Measurements from ENCODE around the gene DOK6. TPM values are rescaled to one million over a fixed set of nuclear protein-coding genes. Genes with fewer than 3 reads are reported as not detected.

Gene DOK6
- total and polyA plus RNA-seq, 2 of the 13 experiments (the other 11 are each of a cell fraction or from before 2014, with no cell fraction given) = 17.0 to 17.2 TPM

DNA sequence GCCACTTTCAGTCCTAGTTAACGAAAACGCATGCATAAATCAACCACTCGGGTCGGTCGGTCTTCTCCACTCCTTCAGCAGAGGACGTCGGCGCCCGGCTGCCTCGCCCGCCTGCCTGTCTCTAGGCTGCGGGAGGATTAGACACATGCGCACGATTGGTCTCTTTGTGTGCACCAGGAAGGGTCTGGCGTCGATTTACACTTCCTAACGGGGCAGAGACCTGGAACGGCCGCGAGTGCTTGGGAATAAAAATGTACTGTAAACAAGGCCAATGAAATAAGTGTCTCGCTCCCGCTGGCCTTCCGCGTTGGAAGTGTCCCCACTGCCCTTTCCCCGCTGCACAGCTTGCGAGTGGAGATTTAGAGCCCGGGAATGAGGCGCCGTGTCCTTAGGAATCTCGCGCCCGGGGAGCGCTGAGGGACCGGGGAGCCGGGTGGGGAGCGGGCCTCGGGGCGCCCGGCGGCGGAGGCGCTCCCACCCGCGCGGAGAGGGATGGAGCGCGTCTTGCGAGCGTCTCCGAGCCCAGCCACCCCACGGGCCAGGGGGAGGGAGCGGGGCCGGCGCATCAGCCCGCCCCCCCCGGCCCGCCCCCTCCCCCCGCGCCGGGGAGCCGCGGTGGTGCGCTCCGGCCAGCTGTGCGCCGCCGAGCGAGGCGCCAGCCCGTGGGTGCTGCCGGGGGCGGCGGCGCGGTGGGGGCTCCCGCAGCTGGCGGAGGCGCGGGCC lies at the start of gene DOK6 (continued):
- TF ChIP-seq, protein P1, sequence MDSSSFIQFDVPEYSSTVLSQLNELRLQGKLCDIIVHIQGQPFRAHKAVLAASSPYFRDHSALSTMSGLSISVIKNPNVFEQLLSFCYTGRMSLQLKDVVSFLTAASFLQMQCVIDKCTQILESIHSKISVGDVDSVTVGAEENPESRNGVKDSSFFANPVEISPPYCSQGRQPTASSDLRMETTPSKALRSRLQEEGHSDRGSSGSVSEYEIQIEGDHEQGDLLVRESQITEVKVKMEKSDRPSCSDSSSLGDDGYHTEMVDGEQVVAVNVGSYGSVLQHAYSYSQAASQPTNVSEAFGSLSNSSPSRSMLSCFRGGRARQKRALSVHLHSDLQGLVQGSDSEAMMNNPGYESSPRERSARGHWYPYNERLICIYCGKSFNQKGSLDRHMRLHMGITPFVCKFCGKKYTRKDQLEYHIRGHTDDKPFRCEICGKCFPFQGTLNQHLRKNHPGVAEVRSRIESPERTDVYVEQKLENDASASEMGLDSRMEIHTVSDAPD (CRISPR knock-in tag; IDR thresholded peaks at IDR 0.05) = no peak
- TF ChIP-seq EP300 (IDR thresholded peaks at IDR 0.05; ENCODE audit: low read depth in 2 of 2, low read length in 2 of 2) = no peak
- no peak for TF ChIP-seq EP300 (CRISPR knock-in tag; IDR thresholded peaks at IDR 0.05; ENCODE audit: borderline replicate concordance)
- TF ChIP-seq, protein P2, sequence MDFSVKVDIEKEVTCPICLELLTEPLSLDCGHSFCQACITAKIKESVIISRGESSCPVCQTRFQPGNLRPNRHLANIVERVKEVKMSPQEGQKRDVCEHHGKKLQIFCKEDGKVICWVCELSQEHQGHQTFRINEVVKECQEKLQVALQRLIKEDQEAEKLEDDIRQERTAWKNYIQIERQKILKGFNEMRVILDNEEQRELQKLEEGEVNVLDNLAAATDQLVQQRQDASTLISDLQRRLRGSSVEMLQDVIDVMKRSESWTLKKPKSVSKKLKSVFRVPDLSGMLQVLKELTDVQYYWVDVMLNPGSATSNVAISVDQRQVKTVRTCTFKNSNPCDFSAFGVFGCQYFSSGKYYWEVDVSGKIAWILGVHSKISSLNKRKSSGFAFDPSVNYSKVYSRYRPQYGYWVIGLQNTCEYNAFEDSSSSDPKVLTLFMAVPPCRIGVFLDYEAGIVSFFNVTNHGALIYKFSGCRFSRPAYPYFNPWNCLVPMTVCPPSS (IDR thresholded peaks at IDR 0.05) = no peak
- TF ChIP-seq ZBTB7A (CRISPR knock-in tag; IDR thresholded peaks at IDR 0.05) = no peak
- TF ChIP-seq EEA1 (CRISPR knock-in tag; IDR thresholded peaks at IDR 0.05; ENCODE audit: borderline replicate concordance) = 0 out of 2 replicates have a peak, but pooled peaks have one; percentile 41
- no peak for TF ChIP-seq KDM5A (IDR thresholded peaks at IDR 0.05; ENCODE audit: borderline replicate concordance, low read length)
- TF ChIP-seq PLRG1 (conservative IDR thresholded peaks at IDR 0.05) = no peak
- TF ChIP-seq, protein P3, sequence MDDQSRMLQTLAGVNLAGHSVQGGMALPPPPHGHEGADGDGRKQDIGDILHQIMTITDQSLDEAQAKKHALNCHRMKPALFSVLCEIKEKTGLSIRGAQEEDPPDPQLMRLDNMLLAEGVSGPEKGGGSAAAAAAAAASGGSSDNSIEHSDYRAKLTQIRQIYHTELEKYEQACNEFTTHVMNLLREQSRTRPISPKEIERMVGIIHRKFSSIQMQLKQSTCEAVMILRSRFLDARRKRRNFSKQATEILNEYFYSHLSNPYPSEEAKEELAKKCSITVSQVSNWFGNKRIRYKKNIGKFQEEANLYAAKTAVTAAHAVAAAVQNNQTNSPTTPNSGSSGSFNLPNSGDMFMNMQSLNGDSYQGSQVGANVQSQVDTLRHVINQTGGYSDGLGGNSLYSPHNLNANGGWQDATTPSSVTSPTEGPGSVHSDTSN (CRISPR knock-in tag; IDR thresholded peaks at IDR 0.05; ENCODE audit: borderline replicate concordance) = no peak
- no peak for TF ChIP-seq KLF15 (CRISPR knock-in tag; IDR thresholded peaks at IDR 0.05; ENCODE audit: borderline replicate concordance)
- peak; percentile 61; the same call in 1 of the 2 replicates for TF ChIP-seq MEF2D (CRISPR knock-in tag; IDR thresholded peaks at IDR 0.05)
- peak; percentile 66 for TF ChIP-seq RFXAP (CRISPR knock-in tag; IDR thresholded peaks at IDR 0.05; ENCODE audit: borderline replicate concordance)
- no peak for TF ChIP-seq AGO1 (IDR thresholded peaks at IDR 0.05; ENCODE audit: low read depth, low read length, poor library complexity, severe bottlenecking)
- 0 out of 2 replicates have a peak, but pooled peaks have one; percentile 49 for TF ChIP-seq ZFP90 (CRISPR knock-in tag; IDR thresholded peaks at IDR 0.05; ENCODE audit: borderline replicate concordance)
- TF ChIP-seq, protein P4, sequence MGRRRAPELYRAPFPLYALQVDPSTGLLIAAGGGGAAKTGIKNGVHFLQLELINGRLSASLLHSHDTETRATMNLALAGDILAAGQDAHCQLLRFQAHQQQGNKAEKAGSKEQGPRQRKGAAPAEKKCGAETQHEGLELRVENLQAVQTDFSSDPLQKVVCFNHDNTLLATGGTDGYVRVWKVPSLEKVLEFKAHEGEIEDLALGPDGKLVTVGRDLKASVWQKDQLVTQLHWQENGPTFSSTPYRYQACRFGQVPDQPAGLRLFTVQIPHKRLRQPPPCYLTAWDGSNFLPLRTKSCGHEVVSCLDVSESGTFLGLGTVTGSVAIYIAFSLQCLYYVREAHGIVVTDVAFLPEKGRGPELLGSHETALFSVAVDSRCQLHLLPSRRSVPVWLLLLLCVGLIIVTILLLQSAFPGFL (CRISPR knock-in tag; IDR thresholded peaks at IDR 0.05) = no peak
- TF ChIP-seq, protein P5, sequence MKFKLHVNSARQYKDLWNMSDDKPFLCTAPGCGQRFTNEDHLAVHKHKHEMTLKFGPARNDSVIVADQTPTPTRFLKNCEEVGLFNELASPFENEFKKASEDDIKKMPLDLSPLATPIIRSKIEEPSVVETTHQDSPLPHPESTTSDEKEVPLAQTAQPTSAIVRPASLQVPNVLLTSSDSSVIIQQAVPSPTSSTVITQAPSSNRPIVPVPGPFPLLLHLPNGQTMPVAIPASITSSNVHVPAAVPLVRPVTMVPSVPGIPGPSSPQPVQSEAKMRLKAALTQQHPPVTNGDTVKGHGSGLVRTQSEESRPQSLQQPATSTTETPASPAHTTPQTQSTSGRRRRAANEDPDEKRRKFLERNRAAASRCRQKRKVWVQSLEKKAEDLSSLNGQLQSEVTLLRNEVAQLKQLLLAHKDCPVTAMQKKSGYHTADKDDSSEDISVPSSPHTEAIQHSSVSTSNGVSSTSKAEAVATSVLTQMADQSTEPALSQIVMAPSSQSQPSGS (CRISPR knock-in tag; IDR thresholded peaks at IDR 0.05) = peak; percentile 49; the same call in 1 of the 2 replicates
- no peak for TF ChIP-seq SP1 (IDR thresholded peaks at IDR 0.05)
- TF ChIP-seq SP1 (CRISPR knock-in tag; IDR thresholded peaks at IDR 0.05) = peak; percentile 37; the same call in 1 of the 2 replicates
- TF ChIP-seq ZNF329 (CRISPR knock-in tag; IDR thresholded peaks at IDR 0.05; ENCODE audit: low read depth) = no peak
- TF ChIP-seq POLR2A (IDR thresholded peaks at IDR 0.05; ENCODE audit: insufficient read depth in 1 of 2, low read depth in 2 of 2, low read length in 2 of 2) = peak; percentile 57 to 72
- TF ChIP-seq SMC3 (IDR thresholded peaks at IDR 0.05; ENCODE audit: low read length) = no peak
- 0 out of 2 replicates have a peak, but pooled peaks have one; percentile 59 for TF ChIP-seq ZNF670 (CRISPR knock-in tag; IDR thresholded peaks at IDR 0.05; ENCODE audit: borderline replicate concordance)
- TF ChIP-seq ZNF788 (CRISPR knock-in tag; IDR thresholded peaks at IDR 0.05; ENCODE audit: borderline replicate concordance) = no peak; the same call in 1 of the 2 replicates
- peak; percentile 20; the same call in 1 of the 2 replicates for TF ChIP-seq ETV5 (CRISPR knock-in tag; IDR thresholded peaks at IDR 0.05; ENCODE audit: borderline replicate concordance)
